Heart left ventricle (tissue), 13 donors: ENCODE results near the gene POT1.

Experiments used
- CTCF ChIP-seq, 12 donors: fragments of 200-600 bp; sonication (generic) in 4 of 12; IDR thresholded peaks; one replicate each; pipeline versions ENCODE4 v1.5.0 to v1.8.0; 2018 to 2022; ENCODE audit warnings: antibody characterized with exemption in 12 of 12, mild to moderate bottlenecking in 5 of 12
- POLR2A ChIP-seq, 2 donors: fragments of 450-650 bp; IDR thresholded peaks; one replicate each; pipeline ENCODE4 v1.6.1; 2017; ENCODE audit warnings: antibody characterized with exemption in 2 of 2, mild to moderate bottlenecking in 2 of 2, moderate library complexity in 2 of 2
- donor health status: ischemic (EF 13 %, LVEDD 7.1; RV severe dilation, severe dysfunction).
- donor health status: DM: no; HTN: yes; CAD: no.
- donor health status: DM: no; HTN: no; CAD: no.
- donor health status: ischemic (EF 25% LVEDD 6.9; RV normal size, moderate dysfunction).
- donor health status: ischemic (EF 25% LVEDD 5.7; RV mildly dilated, moderate dysfunction).
- donor health status: ischemic (EF 35%, LVEDD 5.7; RV mildly dilated, moderate dysfunction).
- donor health status: nonischemic (EF 11% LVEDD 7.7; RV severe dilation, severe dysfunction).
- donor health status: DM: yes; HTN: yes; CAD: no.
- donor health status: PGD.
- donor health status: ischemic (EF 29% LVEDD 5.4; RV normal size, mild dysfunction).
- donor health status: nonischemic (EF 23%, LVEDD 6.1; RV moderate dilation, normal function).

- no peak for TF ChIP-seq POLR2A (IDR thresholded peaks at IDR 0.05)
- TF ChIP-seq CTCF (IDR thresholded peaks at IDR 0.05) = no peak
These were observed 22.1 kb downstream of the POT1 start for GRCh38 chr7:124907490-124907889.
